Skeletal muscle cell (primary cell): ENCODE data around the gene RBM48.
"Not testable (repeated sequence)": the region's sequence is repeated elsewhere in the genome, so short reads cannot be mapped to it uniquely, and the experiment has no call there.

Source experiments
- DNase-seq: peaks from one replicate; pipeline ENCODE4 v3.0.0-alpha.2; 2010; ENCODE audit warnings: low read depth
- H3K4me3 ChIP-seq: 2 replicates; pipeline ENCODE4 v1.5.1; 2011; ENCODE audit warnings: low read depth, mild to moderate bottlenecking, control low read depth, low read length, moderate library complexity

Gene RBM48

GRCh38 chr7:92528188-92528957, at the start of gene RBM48, which contains the start of gene PEX1:
TSS of gene RBM48 (plus strand) at chr7:92528795. CDS start at chr7:92528814, 19 bp downstream.
TSS of gene PEX1 (minus strand) at chr7:92528520. CDS start at chr7:92528435, 85 bp downstream.
- DNase-seq, result peak; percentile 98
- peak within 1 kb of the TSS; percentile 99 for H3K4me3 ChIP-seq

GRCh38 chr7:92479146-92479545, 49.4 kb upstream of the RBM48 start:
- not testable (repeated sequence) for DNase-seq, H3K4me3 ChIP-seq

DNA sequence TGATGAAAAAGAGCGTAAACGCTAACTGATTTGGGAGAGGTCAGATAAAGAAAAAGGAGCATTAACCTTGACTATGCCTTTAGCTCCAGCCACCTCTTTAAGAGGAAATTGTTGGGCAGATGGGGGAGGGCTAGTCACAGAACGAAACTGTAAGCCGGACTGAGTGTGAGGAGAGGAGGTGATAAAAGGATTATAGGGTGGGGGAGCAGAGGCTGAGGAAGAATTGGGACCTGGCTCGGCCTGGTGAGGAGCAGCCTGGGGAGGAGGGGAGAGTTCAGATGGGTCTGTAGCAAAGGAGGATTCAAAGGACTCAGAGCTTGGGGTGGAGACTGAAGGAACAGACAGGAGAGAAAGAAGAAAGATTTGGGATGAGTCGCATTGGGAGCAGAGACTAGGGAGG, 45.0 kb upstream of the RBM48 start:
- not testable (repeated sequence) for H3K4me3 ChIP-seq, DNase-seq

- not testable (repeated sequence) for H3K4me3 ChIP-seq, DNase-seq
These were observed 44.4 kb upstream of the RBM48 start for GRCh38 chr7:92484226-92484625.

DNA sequence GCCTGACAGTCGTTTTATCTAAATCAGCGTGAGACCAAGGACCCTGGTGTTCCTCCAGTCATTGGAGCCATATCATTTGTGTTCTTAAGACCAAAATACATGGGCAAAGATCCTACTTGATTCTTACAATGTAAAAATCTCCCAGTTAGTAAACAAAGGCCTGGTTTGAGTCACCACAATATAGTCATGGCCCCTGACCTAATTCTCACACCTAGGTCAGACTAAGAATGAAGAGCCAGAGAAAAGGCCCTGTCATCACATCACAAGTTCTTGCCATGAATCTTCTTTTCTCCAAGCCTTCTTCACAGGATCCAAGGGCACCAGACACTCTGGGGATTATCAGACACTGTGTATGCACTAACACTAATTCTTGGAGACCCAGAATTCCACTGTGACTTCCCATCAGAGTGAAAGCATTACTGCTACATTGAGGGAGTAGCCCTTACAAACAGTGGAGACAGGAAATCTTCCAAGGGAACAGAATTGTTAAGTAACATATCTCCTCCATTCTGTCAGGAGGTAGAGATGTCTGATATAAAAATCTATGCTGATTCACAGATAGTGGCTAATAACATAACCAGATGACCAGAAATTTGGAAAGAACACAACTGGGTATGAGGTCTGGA, 43.2 kb upstream of the RBM48 start:
- no peak for DNase-seq
- no peak overlapping the region for H3K4me3 ChIP-seq

DNA sequence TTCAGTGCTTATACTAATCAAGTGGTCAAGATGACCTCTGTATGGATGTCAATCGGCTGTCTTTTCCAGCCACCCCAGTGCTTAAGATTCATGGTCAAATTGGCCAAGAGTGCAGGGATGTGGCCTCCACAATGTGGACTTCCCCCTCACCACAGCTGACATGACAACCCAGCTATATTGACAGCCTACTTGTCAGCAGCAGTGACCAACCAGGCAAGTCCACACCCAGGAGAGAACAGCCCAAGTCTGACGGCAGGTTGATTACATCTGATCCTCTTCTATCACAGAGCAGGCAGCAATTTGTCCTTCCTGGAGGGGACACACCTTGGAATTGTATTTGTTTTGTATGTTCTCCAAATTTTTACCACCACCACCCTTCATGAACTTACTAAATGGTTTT, 42.6 kb upstream of the RBM48 start:
- no peak overlapping the region for H3K4me3 ChIP-seq

GRCh38 chr7:92487804-92488203, 40.8 kb upstream of the RBM48 start:
- no peak overlapping the region for H3K4me3 ChIP-seq
- no peak for DNase-seq

More for the DNA sequence above, 42.6 kb upstream of the RBM48 start:
- DNase-seq, result no peak

- H3K4me3 ChIP-seq, result no peak overlapping the region
- DNase-seq, result no peak
These were observed 39.0 kb upstream of the RBM48 start for GRCh38 chr7:92489634-92490033.

DNA sequence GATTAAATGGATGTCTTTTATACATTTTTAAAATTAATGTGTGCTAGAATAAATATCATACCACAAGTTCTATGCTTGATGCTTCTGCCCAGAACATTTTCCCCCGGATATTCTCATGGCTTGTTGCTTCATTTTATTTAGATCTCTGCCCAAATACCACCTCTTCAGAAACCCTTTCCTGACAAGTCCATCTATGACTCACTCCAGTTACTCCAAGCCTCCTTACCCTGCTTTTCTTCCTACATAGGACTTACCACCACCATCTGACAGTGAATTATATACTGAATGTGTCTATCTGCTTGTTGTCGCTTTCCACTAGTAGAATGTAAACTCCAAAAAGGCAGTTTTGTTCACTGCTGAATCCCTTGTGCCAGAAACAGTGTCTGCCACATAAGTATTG, 31.7 kb upstream of the RBM48 start:
- H3K4me3 ChIP-seq, result no peak overlapping the region

GRCh38 chr7:92498557-92498956, 30.0 kb upstream of the RBM48 start:
- no peak overlapping the region for H3K4me3 ChIP-seq

More for the DNA sequence above, 31.7 kb upstream of the RBM48 start:
- peak; percentile 9 for DNase-seq

DNA sequence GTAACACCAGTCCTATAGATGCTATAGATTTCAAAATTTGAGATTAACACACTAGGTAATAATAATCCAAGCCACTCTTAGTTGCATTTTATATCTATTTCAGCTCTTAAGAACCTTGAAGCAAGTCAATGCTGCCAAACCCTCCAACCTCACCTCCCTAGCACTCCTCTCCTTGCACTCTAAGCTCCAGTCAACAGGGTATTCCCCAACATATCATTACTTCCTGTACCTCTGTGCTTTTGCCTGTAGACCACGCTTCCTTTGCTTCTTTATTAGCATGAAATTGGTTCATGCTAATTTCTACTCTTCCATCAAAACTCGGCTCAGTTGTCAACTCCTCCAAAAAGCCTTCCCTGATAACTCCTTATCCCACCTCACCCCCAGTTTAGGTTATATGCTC, 24.8 kb upstream of the RBM48 start:
- no peak for DNase-seq
- no peak overlapping the region for H3K4me3 ChIP-seq

More at GRCh38 chr7:92498557-92498956, 30.0 kb upstream of the RBM48 start:
- no peak for DNase-seq

- DNase-seq, result no peak
- H3K4me3 ChIP-seq, result no peak overlapping the region
These were observed 24.0 kb upstream of the RBM48 start for GRCh38 chr7:92504563-92504962.

DNA sequence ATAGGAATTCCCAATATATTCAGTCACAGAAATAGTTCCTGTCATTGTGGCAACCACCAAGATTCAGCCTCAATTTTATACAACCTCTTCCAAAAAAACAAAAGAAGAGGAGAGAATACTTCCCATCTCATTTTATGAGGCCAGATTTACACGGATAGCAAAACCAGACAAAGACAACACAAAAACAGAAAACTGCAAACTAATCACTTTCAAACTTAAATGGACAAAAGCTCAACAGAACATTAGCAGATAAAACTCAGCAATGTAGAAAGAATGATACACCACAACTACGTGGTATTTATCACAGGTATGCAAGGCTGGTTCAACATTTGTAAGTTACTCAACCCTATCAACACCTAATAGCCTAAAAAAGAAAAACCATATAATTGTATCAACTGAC, 22.2 kb upstream of the RBM48 start:
- no peak overlapping the region for H3K4me3 ChIP-seq
- DNase-seq, result no peak

DNA sequence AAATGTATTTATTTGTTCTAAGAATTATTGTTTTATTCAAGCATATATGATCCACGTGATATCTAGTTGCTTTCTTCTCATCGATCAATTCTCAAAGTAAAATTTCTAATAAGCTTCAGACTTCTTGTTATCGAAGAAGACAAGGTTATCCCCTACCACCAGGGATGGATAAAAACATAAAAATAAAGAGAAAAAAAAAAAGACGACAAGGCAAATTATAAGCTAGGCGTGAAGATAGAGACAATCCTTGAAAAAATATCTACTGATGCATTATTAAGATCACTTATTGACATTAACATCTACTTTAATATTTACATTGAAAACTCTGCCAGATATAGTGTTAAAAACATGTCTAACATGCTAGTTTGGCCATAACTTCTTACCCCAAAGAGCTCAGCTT, 19.6 kb upstream of the RBM48 start:
- DNase-seq, result no peak

GRCh38 chr7:92513167-92513902, 15.3 kb upstream of the RBM48 start:
- DNase-seq, result no peak
- H3K4me3 ChIP-seq, result no peak overlapping the region

More for the DNA sequence above, 19.6 kb upstream of the RBM48 start:
- H3K4me3 ChIP-seq, result no peak overlapping the region

DNA sequence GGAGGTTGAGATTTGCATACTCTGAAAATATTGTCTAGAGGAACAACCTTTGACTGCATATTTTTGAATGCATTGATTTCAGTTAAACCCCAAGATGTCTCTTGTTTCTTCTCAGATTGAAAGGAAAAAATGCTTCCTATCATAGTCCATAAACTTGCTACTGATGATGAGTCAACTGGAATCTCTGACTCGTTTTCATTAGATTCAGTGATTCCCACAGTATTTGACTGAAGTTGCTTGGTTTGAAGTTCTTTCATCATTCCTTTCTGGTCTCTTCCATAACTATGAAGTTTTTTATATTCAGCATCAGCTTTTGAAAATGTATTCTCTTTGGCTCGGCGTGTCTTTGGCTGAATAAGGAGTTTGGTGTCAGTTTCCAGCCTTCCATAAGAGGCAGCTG, 11.0 kb upstream of the RBM48 start:
- no peak for DNase-seq
- H3K4me3 ChIP-seq, result no peak overlapping the region

- H3K4me3 ChIP-seq, result no peak overlapping the region
- no peak for DNase-seq
These were observed 8.6 kb upstream of the RBM48 start for GRCh38 chr7:92520024-92520423.

- DNase-seq, result no peak
- H3K4me3 ChIP-seq, result no peak overlapping the region
These were observed 5.5 kb upstream of the RBM48 start for GRCh38 chr7:92523110-92523509.

DNA sequence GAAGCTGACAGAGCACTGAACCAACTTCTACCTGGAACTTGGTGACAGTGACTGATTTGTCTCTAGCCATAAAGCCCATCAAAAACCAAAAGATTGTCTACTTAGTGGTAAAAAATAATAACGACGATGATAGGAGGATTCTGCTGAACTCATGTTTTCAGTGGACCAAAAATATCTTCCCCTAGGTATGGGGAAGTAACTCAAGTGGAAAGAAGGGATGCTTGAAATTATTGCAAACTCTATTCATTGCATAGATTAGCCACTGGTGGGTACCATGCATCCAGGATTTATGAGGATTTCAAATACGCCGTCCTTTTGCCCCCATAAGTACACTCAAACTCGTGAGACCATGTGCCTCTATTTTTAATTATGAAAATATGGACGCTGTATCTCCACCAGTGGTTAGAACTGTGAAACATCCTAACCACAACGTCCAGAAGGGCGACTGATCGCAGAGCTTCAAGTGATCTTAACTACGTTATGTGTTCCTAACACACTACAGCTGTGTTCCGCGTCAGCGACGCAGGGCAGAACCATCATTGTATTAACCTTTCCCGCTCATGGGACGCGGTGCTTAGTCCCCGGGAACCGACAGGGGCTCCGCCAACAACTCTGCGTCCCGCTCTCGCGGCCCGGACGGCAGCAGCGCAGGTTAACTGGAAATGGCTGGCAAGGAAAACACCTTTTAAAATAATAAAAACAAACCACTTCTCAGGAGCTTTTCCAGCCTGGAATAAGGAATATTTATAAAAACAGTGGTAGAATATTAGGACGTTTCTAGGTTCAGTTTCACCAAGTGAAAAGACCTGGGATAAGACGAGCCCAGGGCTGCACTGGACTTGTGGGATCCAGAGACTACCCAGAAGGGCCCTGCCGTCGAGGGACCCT, 1.1 kb upstream of the RBM48 start:
- DNase-seq, result no peak
- peak overlapping the region; percentile 99 for H3K4me3 ChIP-seq
